GM19240 (cell line): Measurements from ENCODE around the gene TNS3.
"Not testable (repeated sequence)": the region's sequence is repeated elsewhere in the genome, so short reads cannot be mapped to it uniquely, and the experiment has no call there.

ENCODE experiments used
- DNase-seq: peaks from one replicate; pipeline ENCODE4 v3.0.0; 2011; ENCODE audit warnings: low spot score; ENCODE audit not compliant: insufficient read length

Gene TNS3

DNA sequence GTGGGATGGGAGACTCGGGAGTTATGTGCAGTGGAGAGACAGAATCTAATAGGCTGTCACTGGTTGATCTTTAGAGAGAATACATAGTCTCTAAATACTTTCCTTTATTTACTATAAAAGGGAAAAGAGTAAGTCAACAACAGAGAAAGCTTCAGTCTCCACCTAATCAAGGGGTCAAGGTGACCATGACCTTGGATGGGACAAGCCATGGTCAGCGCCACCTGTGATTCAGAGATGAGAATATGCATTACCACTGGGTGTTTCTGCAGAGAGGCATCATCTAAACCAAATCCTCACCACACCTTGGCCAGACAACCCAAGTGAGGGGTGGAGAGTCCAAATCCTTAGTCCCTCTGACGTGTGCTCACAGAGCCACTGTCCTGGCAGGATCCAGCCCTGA is 39.9 kb downstream of the TNS3 start:
- no peak for DNase-seq

- not testable (repeated sequence) for DNase-seq
These were observed 40.4 kb downstream of the TNS3 start for GRCh38 chr7:47541485-47541884.

DNA sequence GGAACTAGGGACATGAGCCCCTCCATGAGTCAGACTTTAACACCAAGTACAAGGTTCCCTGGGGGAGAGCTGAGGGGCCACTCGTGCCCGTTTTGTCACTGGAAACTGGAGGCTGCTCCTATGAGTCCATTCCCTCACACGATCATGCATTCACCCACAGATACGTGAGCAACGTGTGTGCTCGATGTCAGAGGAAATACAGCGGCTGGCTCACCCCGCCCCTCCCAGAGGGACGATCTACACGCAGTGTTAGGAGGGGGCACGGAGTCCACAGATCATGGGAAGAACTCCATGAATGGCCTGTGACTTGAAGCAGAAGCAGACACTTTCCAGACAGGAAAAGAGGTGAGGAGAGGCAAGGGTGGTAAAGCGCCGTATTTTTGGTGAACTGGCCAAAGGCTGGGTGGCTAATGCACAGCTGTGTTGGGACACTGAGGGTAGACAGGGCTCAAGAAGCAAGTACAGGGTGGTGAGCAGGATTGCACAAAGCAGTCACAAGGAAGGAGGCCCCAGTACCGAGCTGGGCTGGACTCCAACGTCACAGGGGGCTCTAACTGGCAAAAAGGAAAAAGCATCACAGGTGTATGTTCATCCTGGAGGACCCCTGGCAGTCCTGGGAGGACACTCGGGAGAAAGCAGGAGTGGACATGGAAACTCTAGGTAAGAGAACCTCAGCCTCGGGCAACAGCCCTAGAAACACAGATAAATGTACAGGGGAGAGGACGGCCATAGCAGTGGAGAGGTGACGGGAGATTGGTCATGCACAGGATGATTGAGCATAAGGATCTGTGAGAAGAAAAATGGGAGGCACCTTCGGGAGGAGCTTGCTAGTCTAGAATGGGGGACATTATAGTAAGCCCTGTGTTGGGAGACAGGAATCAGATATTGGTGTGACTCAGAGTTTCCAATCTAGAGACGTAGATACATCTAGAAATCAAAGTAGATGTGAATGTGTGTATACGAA is 41.2 kb downstream of the TNS3 start:
- no peak for DNase-seq

GRCh38 chr7:47540053-47540386 is 41.9 kb downstream of the TNS3 start:
- DNase-seq, result no peak

DNA sequence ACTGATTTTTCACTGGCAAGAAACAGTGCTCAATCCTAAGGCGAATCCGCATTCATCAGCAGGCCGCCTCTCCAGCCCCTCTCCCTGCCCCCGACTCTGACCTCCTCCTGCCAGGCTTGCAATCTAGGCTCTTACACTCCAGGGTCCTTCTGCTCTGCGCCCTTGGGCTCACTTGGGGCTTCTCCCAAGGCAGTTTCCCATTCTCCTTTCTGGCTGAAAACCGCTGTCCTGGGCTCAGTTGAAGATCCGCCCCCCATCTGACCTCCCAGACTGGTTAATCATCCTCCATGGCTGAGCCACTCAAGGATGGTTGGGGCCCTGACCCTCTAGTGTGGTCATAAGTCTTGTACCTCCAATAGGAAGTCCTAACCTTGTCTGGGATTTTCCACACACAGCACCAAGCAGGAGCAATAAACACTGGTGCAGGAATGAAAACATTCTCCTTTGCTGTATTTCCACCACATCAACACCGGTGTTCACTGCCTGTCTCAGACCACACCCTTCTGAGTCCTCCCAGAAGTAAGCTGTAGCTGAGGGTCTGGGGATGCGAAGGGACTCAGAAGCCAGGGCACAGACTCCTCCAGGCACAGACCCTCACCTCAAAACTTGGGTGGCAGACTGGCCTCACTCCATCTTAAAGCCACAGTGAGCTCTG is 42.4 kb downstream of the TNS3 start:
- DNase-seq, result no peak

DNA sequence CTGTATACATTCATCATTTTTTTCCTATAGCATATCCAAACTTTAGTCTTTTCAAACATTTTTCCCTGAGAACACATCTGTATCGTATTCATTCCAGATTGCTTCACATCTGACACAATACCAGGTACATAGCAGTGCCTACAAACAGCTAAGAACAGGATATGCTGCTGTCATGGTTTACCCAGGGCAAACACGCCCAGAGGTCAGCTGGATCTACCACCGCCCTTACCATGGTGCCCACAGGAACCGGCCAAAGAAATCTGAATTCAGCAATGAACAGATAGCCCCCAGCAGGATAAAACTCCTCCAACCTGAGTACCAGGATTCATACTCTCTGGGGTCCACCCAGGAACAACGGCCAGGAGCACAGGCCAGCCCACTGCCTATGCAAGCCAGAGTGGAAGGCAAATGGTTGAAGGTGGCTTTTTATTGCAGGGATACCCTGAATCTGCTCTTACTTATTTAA is 43.0 kb downstream of the TNS3 start:
- DNase-seq, result no peak

GRCh38 chr7:47537716-47538675 is 43.9 kb downstream of the TNS3 start:
- no peak for DNase-seq

GRCh38 chr7:47536661-47537611 is 45.0 kb downstream of the TNS3 start:
- no peak for DNase-seq

- DNase-seq, result no peak
These were observed 45.9 kb downstream of the TNS3 start for GRCh38 chr7:47535704-47536628.

GRCh38 chr7:47535035-47535703 is 46.7 kb downstream of the TNS3 start:
- DNase-seq, result no peak

GRCh38 chr7:47534322-47535034 is 47.4 kb downstream of the TNS3 start:
- no peak for DNase-seq

DNA sequence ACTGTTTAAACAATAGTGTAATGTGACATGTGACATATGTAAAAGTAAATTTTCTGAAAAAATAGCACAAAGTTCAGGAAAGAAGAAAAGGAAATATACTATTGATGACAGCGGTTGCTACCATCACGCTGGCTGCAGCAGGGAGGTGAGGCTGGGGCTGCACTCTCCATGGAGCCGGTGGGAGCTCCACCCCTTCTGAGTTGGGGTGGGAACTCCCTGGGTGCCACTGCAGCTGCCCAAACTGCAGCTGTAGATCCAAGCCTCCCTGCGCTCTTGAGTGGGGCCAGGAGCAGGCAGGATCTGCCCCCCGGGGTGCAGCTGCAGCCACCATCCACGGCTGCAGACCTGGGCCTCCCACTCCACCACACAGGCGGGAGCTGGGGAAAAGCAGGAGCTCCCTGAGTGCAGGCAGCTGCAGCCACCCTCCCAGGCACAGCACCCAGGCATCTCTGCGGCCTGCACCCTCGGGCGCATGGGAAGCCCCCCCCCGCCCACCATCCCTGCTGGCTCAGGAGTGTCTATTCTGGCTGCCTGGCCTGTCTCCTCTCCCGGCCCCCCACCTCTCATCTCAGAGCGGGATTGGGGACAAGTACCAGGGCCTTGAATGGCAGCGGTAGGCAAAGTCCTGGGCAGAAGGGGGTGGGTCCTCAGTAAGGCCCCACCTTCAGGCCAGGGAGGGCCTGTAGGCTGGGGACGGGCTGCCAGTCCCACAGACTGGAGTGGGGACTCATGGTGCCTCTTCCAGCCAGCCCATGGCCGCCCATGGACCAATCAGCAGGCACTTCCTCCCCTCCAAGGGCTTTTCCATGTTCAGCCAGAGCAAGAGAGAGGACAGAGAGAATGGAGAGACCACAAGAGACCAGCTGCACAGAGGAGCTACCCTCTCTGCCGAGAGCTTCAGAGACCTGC is 50.1 kb downstream of the TNS3 start:
- DNase-seq, result no peak

GRCh38 chr7:47529826-47530555 is 51.9 kb downstream of the TNS3 start:
- DNase-seq, result no peak

- no peak for DNase-seq
These were observed 52.5 kb downstream of the TNS3 start for GRCh38 chr7:47529405-47529804.

DNA sequence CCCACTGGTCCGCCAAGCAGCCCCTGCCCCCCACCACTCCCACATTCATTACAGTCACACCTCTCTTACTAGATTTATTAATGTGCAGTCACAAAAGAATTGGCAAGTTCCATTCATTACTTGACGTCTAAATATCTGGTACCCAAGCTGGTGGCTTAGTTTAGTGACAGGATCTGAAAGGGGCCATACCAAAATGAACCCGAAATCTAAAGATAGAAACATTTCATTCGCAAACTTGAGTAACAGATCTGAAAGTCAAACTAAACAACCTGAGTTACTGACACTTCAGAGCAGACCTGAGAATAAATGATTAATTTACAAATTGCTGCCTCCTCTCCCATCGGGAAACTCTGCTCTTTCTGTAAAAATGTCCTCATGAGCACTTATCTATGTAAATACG is 53.4 kb downstream of the TNS3 start:
- no peak for DNase-seq

DNA sequence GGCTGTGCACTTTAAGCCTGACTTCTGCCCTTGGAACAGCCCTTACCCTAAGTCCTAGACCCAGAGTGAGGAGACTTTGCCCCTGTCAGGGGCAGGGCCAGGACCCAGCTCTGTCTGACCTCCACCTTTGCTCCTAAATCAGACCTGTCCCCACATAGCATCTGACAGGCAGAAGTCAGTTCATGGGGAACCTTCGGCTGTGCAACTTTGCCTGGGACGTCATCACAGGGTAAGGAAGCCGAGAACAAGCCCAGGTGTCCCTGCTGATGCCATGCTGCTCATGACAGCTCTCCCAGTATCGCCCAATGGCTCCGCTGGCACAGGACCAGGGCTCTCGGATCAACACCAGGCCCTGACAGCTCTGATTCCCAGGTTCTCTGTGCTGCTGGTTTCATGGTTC is 55.4 kb downstream of the TNS3 start:
- no peak for DNase-seq
